K562 (cell line): ENCODE results near the gene MC2R. TPM values are rescaled to one million over a fixed set of nuclear protein-coding genes. Genes with fewer than 3 reads are reported as not detected.

Source experiments
- ATAC-seq: fragments of 200-7000 bp; cut with Tn5 transposase; 3 replicates; pipeline ENCODE4 v1.9.1; 2020; ENCODE audit warnings: moderate library complexity
- BruUV-seq: library from RNA; stranded (reverse); fragments of 400-500 nt; replicated peaks from 2 replicates; lab custom pipeline; 2021; lab: Mats Ljungman, UMichigan
- CTCF ChIA-PET: fragments of 300-600 bp; formaldehyde crosslinking; extraction: SDS; loops from one replicate; lab custom pipeline; 2021; ENCODE audit warnings: low intra/inter-chr PET ratio; lab: Yijun Ruan, JAX
- POLR2A ChIA-PET: fragments of 300-600, 350-650 bp; sonication (Branson Sonifier 250); formaldehyde crosslinking; extraction: SDS; loops from one replicate; lab custom pipeline; 2021; ENCODE audit warnings: antibody characterized with exemption, inconsistent platforms; lab: Yijun Ruan, JAX
- DNase-seq, 4 experiments: peaks; one replicate each; pipeline versions ENCODE4 v3.0.0 to v3.0.0-alpha.2; 2011 to 2018; ENCODE audit warnings: low spot score in 3 of 4, mixed read lengths in 3 of 4; ENCODE audit errors: extremely low read depth in 1 of 4
- FAIRE-seq: peaks from 2 replicates; lab custom pipeline; 2011; peaks lifted over from hg19 to GRCh38; lab: Jason Lieb, UNC
- H2AFZ ChIP-seq: 2 replicates; pipeline ENCODE4 v1.6.0; 2011; ENCODE audit warnings: low read depth, low read length, control low read depth, inconsistent platforms
- H3K27ac ChIP-seq: fragments of 200-600 bp; 3 replicates; pipeline ENCODE4 v1.8.0; 2011; ENCODE audit warnings: low read depth, mild to moderate bottlenecking, control low read depth, inconsistent platforms, low read length, moderate library complexity, mixed read lengths; ENCODE audit errors: extremely low read depth
- H3K27me3 ChIP-seq, 2 experiments: fragments of 300-600 bp in 1 of 2; 2 replicates in 1 of 2; 3 replicates in 1 of 2; pipeline versions ENCODE4 v1.6.0 to v1.8.0; 2011; ENCODE audit warnings: inconsistent platforms in 2 of 2, low read length in 2 of 2, mild to moderate bottlenecking in 1 of 2, mixed read lengths in 1 of 2, moderate library complexity in 1 of 2; ENCODE audit not compliant: control insufficient read depth in 2 of 2, insufficient read depth in 2 of 2
- H3K36me3 ChIP-seq: fragments of 300-600 bp; 3 replicates; pipeline ENCODE4 v1.8.0; 2011; ENCODE audit warnings: mild to moderate bottlenecking, low read length, inconsistent platforms; ENCODE audit not compliant: control insufficient read depth, insufficient read depth
- H3K4me1 ChIP-seq, 2 experiments: fragments of 200-600 bp in 1 of 2; replicated peaks in 1 of 2; 2 replicates in 1 of 2; 3 replicates in 1 of 2; pipeline versions ENCODE4 v1.5.1 to v1.8.0; 2011; ENCODE audit warnings: inconsistent platforms in 2 of 2, low read length in 2 of 2, mild to moderate bottlenecking in 1 of 2, mixed read lengths in 1 of 2, moderate library complexity in 1 of 2; ENCODE audit not compliant: control insufficient read depth in 2 of 2, insufficient read depth in 2 of 2
- H3K4me2 ChIP-seq: 2 replicates; pipeline ENCODE4 v1.6.1; 2011; ENCODE audit warnings: low read length, control low read depth, inconsistent platforms, mixed read lengths; ENCODE audit not compliant: insufficient read depth
- H3K4me3 ChIP-seq: fragments of 200-600 bp; sonication (generic), shearing (Covaris generic); 2 replicates; pipeline ENCODE4 v1.5.1; 2016; ENCODE audit warnings: control low read depth, inconsistent platforms
- H3K79me2 ChIP-seq: fragments of 200-600 bp; 3 replicates; pipeline ENCODE4 v1.8.0; 2011; ENCODE audit warnings: low read length, inconsistent platforms; ENCODE audit not compliant: control insufficient read depth, insufficient read depth
- H3K9ac ChIP-seq, 2 experiments: 2 replicates each; pipeline versions ENCODE4 v1.6.0 to v1.6.1; 2011; ENCODE audit warnings: low read depth in 2 of 2, low read length in 2 of 2, control low read depth in 1 of 2, inconsistent platforms in 1 of 2, mild to moderate bottlenecking in 1 of 2, mixed read lengths in 1 of 2; ENCODE audit not compliant: insufficient read depth in 1 of 2
- H3K9me1 ChIP-seq: one replicate; pipeline ENCODE4 v1.6.0; 2011; ENCODE audit warnings: inconsistent platforms, mild to moderate bottlenecking, low read length, moderate library complexity; ENCODE audit not compliant: control insufficient read depth, insufficient read depth
- H3K9me3 ChIP-seq: replicated peaks from 2 replicates; pipeline ENCODE4 v1.5.1; 2011; ENCODE audit warnings: low read depth, low read length, inconsistent platforms; ENCODE audit not compliant: control insufficient read depth, insufficient read depth
- H4K20me1 ChIP-seq: replicated peaks from 2 replicates; pipeline ENCODE4 v1.6.1; 2011; ENCODE audit warnings: low read length, inconsistent platforms, mixed read lengths; ENCODE audit not compliant: control insufficient read depth, insufficient read depth
- BACH1 ChIP-seq: fragments of 200-800 bp; sonication (Bioruptor generic); IDR thresholded peaks from 2 replicates; pipeline ENCODE4 v1.6.1; 2016; ENCODE audit warnings: missing genetic modification characterization, missing compliant biosample characterization
- CBFA2T2 ChIP-seq: fragments of 450-650 bp; conservative IDR thresholded peaks from 2 replicates; pipeline ENCODE4 v1.6.1; 2017; ENCODE audit warnings: mild to moderate bottlenecking
- ELF1 ChIP-seq: fragments of 200-800 bp; sonication (Bioruptor generic); IDR thresholded peaks from 2 replicates; pipeline ENCODE4 v1.6.1; 2016; ENCODE audit warnings: missing genetic modification characterization, missing compliant biosample characterization
- HNRNPK ChIP-seq: fragments of 200-400 bp; formaldehyde crosslinking; IDR thresholded peaks from one replicate; pipeline ENCODE4 v1.6.1; 2018; ENCODE audit warnings: mild to moderate bottlenecking, low read depth, low read length; ENCODE audit not compliant: poor library complexity, severe bottlenecking
- HNRNPUL1 ChIP-seq: fragments of 200-400 bp; formaldehyde crosslinking; IDR thresholded peaks from 2 replicates; pipeline ENCODE4 v1.6.1; 2017; ENCODE audit warnings: low read length
- KAT2B ChIP-seq: IDR thresholded peaks from one replicate; pipeline ENCODE4 v1.6.1; 2012; ENCODE audit warnings: low read depth, mild to moderate bottlenecking, control low read depth, inconsistent platforms, low read length, moderate library complexity
- MIER1 ChIP-seq: fragments of 450-650 bp; IDR thresholded peaks from 2 replicates; pipeline ENCODE4 v1.6.1; 2016; ENCODE audit warnings: antibody characterized with exemption, mild to moderate bottlenecking, low read depth
- MYBL2 ChIP-seq, 2 experiments: fragments of 450-650 bp in 1 of 2; sonication (generic) in 1 of 2; formaldehyde crosslinking in 1 of 2; IDR thresholded peaks; 2 replicates each; pipeline versions ENCODE4 v1.6.1 to v1.8.1; 2017 to 2022; ENCODE audit warnings: borderline replicate concordance in 1 of 2, inconsistent platforms in 1 of 2, low read depth in 1 of 2, mild to moderate bottlenecking in 1 of 2, missing genetic modification reagents in 1 of 2, moderate library complexity in 1 of 2
- PTBP1 ChIP-seq: fragments of 200-400 bp; formaldehyde crosslinking; IDR thresholded peaks from 2 replicates; pipeline ENCODE4 v1.6.1; 2017; ENCODE audit warnings: low read depth, low read length
- PTRF ChIP-seq: fragments of 450-650 bp; IDR thresholded peaks from 2 replicates; pipeline ENCODE4 v1.6.1; 2016; ENCODE audit warnings: mild to moderate bottlenecking, missing genetic modification characterization, missing compliant biosample characterization
- PTTG1 ChIP-seq: fragments of 450-650 bp; IDR thresholded peaks from 2 replicates; pipeline ENCODE4 v1.6.1; 2016; ENCODE audit warnings: low read depth, mild to moderate bottlenecking, missing genetic modification characterization, missing compliant biosample characterization
- RFX7 ChIP-seq: fragments of 250-450 bp; sonication (Bioruptor Pico); IDR thresholded peaks from 2 replicates; pipeline ENCODE4 v1.5.1; 2021; ENCODE audit warnings: mild to moderate bottlenecking
- SMARCC2 ChIP-seq: fragments of 450-650 bp; IDR thresholded peaks from 2 replicates; pipeline ENCODE4 v1.6.1; 2017; ENCODE audit warnings: antibody characterized with exemption, moderate library complexity, mild to moderate bottlenecking, low read depth
- TGIF2 ChIP-seq: sonication (generic); formaldehyde crosslinking; IDR thresholded peaks from 2 replicates; pipeline ENCODE4 v1.8.1; 2022; ENCODE audit warnings: mild to moderate bottlenecking, missing genetic modification reagents, moderate library complexity
- WHSC1 ChIP-seq: IDR thresholded peaks from one replicate; pipeline ENCODE4 v1.6.1; 2012; ENCODE audit warnings: low read length, control low read depth, inconsistent platforms
- XRCC4 ChIP-seq: IDR thresholded peaks from one replicate; pipeline ENCODE4 v1.6.1; 2011; ENCODE audit not compliant: insufficient read depth, insufficient read length; ENCODE audit errors: extremely low read depth
- ZNF561 ChIP-seq: fragments of 450-650 bp; formaldehyde crosslinking; conservative IDR thresholded peaks from 2 replicates; pipeline ENCODE4 v1.4.0; 2020; ENCODE audit warnings: mild to moderate bottlenecking, moderate library complexity
- ZNF589 ChIP-seq: fragments of 200-800 bp; sonication (Bioruptor generic); IDR thresholded peaks from 2 replicates; pipeline ENCODE4 v1.6.1; 2016; ENCODE audit warnings: low read depth, missing genetic modification characterization, missing compliant biosample characterization
- WGBS: fragments of 100-300 bp; shearing (Covaris generic); methylation state at CpG from one replicate; pipeline ENCODE4 v1.1.6; 2016; ENCODE audit warnings: low coverage, mixed read lengths; ENCODE audit not compliant: insufficient coverage; ENCODE audit errors: missing lambda C conversion rate; 5-methylcytosine and 5-hydroxymethylcytosine counted together
- in situ Hi-C: fragments of 300-500 bp; cut with MboI; formaldehyde crosslinking; loops from 4 replicates; pipeline ENCODE4 v1.15.0; 2018; ENCODE audit warnings: inconsistent platforms, mixed read lengths
- intact Hi-C: fragments of 100-400 bp; cut with micrococcal nuclease; formaldehyde crosslinking; loops from 2 replicates; pipeline ENCODE4 v1.14.2; 2022
- polyA plus RNA-seq, 8 experiments: library from polyadenylated mRNA; depleted of rRNA in 4 of 8; stranded (reverse) in 5 of 8; unstranded in 3 of 8; fragments of >200 nt; fragmentation: Nextera tagmentation in 2 of 8; fragmentation: Illumina TruSeq in 1 of 8; extraction: Ambion mirVana in 2 of 8; extraction: Trizol in 1 of 8; gene quantifications; 2 replicates each; pipeline versions ENCODE4 v1.2.1 to v1.2.3, GENCODE V29; 2011 to 2014; ENCODE audit warnings: inconsistent platforms in 1 of 8, missing spikeins in 1 of 8
- total RNA-seq, 7 experiments: library from RNA; depleted of rRNA in 6 of 7; stranded (reverse); fragments of >200 nt in 6 of 7; fragmentation: Illumina TruSeq in 2 of 7; extraction: Trizol in 2 of 7; gene quantifications; 2 replicates each; pipeline versions ENCODE4 v1.2.1 to v1.2.3, GENCODE V29; 2011 to 2021; ENCODE audit warnings: low replicate concordance in 1 of 7
- TF ChIP-seq, protein P1 (sequence below): sonication (generic); formaldehyde crosslinking; IDR thresholded peaks from 2 replicates; pipeline ENCODE4 v1.8.0; 2022; ENCODE audit warnings: missing genetic modification reagents, mild to moderate bottlenecking, moderate library complexity, borderline replicate concordance
- TF ChIP-seq, protein P2 (sequence below), 3 experiments: fragments of 200-800 bp in 1 of 3; sonication (Bioruptor generic) in 1 of 3; sonication (generic) in 1 of 3; formaldehyde crosslinking in 1 of 3; IDR thresholded peaks; 2 replicates each; pipeline versions ENCODE4 v1.6.1 to v1.8.0; 2016 to 2022; ENCODE audit warnings: mild to moderate bottlenecking in 2 of 3, missing compliant biosample characterization in 2 of 3, missing genetic modification characterization in 2 of 3, missing genetic modification reagents in 1 of 3

The MC2R gene
- total and polyA plus RNA-seq, 9 of the 15 experiments (the other 6 are each of a cell fraction or from before 2014, with no cell fraction given): not detected

DNA sequence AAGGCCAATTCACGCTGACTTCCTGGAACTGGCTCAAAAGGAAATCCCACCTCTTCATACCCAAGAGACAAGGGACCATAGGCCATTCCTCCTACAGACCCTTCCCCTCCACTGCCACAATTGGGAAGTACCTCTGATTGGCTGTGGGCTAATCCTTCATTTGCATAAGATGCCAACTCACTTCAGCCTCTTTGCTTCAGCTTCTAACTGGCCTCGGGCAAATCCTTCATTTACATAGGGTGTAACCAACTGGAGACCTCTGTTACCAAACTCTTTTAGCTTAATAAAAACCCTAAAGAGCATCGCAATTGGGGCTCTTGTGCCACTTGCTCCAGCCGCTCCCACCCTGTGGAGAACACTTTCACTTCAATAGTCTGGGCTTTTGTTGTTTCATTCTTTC, 38.2 kb downstream of the MC2R start (continued):
- TF ChIP-seq BACH1 (tag) (no peak), KAT2B (no peak), WHSC1 (no peak), PTTG1 (tag) (no peak), TGIF2 (CRISPR knock-in tag) (no peak), XRCC4 (no peak)
- TF ChIP-seq, protein P1, sequence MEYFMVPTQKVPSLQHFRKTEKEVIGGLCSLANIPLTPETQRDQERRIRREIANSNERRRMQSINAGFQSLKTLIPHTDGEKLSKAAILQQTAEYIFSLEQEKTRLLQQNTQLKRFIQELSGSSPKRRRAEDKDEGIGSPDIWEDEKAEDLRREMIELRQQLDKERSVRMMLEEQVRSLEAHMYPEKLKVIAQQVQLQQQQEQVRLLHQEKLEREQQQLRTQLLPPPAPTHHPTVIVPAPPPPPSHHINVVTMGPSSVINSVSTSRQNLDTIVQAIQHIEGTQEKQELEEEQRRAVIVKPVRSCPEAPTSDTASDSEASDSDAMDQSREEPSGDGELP (CRISPR knock-in tag): no peak

DNA sequence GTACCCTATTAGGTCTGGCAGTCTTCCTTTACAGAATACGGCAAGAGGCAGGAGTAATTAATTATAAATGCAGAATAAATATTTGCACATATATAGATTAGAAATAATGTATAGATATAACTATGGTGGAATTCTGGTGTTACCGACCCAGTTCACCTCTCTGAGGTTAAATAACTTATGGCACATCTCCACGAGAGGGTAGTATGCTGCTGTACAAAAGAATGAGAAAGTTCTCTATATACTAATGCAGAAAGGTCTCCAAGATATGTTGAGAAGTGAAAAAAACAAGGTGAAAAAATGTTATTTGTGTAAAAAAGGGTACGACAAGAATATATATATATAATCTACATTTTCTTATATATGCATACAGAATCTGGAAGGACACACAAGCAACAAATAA, 40.8 kb downstream of the MC2R start:
- FAIRE-seq (no peak), DNase-seq (no peak), ATAC-seq (no peak)
- Histone ChIP-seq H3K36me3 (no peaks in the 10 kb centered on the region), H3K9ac (no peak overlapping the region), H3K4me2 (no peak overlapping the region), H4K20me1 (no peaks in the 10 kb centered on the region), H3K4me3 (no peak overlapping the region), H3K79me2 (no peaks in the 10 kb centered on the region), H3K9me1 (no peaks in the 10 kb centered on the region), H3K4me1 (no peaks in the 10 kb centered on the region), H3K9me3 (no peaks in the 10 kb centered on the region), H3K27me3 (peaks cover 2 to 14% of the 10 kb centered on the region in 2 experiments; a peak in 2 of 5 replicates), H3K27ac (no peak overlapping the region), H2AFZ (no peak overlapping the region)
- ChIA-PET CTCF (no interaction called here), POLR2A (no interaction called here)
- TF ChIP-seq PTRF (tag) (no peak), ZNF589 (no peak), ELF1 (tag) (no peak), MYBL2 (IDR thresholded peaks at IDR 0.05; ENCODE audit: low read depth) (no peak), MYBL2 (CRISPR knock-in tag; IDR thresholded peaks at IDR 0.05; ENCODE audit: borderline replicate concordance) (no peak), SMARCC2 (no peak), HNRNPK (no peak), ZNF561 (CRISPR knock-in tag) (no peak), HNRNPUL1 (no peak), MIER1 (no peak), PTBP1 (no peak), RFX7 (no peak), CBFA2T2 (no peak)
- TF ChIP-seq, protein P2, sequence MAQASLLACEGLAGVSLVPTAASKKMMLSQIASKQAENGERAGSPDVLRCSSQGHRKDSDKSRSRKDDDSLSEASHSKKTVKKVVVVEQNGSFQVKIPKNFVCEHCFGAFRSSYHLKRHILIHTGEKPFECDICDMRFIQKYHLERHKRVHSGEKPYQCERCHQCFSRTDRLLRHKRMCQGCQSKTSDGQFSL (CRISPR knock-in tag; IDR thresholded peaks at IDR 0.05): no peak
- TF ChIP-seq, protein P2 (tag; IDR thresholded peaks at IDR 0.05): no peak
- no TSS peak for BruUV-seq
- 0% methylated on average over 4 of the region's 4 CpGs for WGBS
- intact Hi-C loops: no loop called here
- in situ Hi-C loops: no loop called here
